ENCODE results near the gene TRAF1. TPM values are rescaled to one million over a fixed set of nuclear protein-coding genes. Genes with fewer than 3 reads are reported as not detected.

TRAF1 gene
- total RNA-seq, 4 donors from 2014 or later, result 1.2 to 14.3 (median 7.1) TPM

GRCh38 chr9:120878188-120879130 is 48.1 kb downstream of the TRAF1 start:
- ATAC-seq, result no peak
- Histone ChIP-seq H3K36me3 (peaks cover 0 to 15% of the 10 kb centered on the region in 2 donors), H3K27ac (peak overlapping the region in 3 of 4 donors; percentile 98 to 100 (median 98)), H3K9me3 (no peaks in the 10 kb centered on the region), H3K4me3 (peak overlapping the region in 1 of 2 donors; percentile 80), H3K27me3 (no peaks in the 10 kb centered on the region), H3K4me1 (peaks cover 0 to 24% (median 11%) of the 10 kb centered on the region in 3 donors)
- no peak for TF ChIP-seq EP300 (IDR thresholded peaks at IDR 0.05)
- no peak for TF ChIP-seq POLR2A (IDR thresholded peaks at IDR 0.05)
- TF ChIP-seq CTCF (IDR thresholded peaks at IDR 0.05), result no peak
- no peak for TF ChIP-seq POLR2AphosphoS5 (IDR thresholded peaks at IDR 0.05)
- WGBS, 2 donors (ENCODE audit: low coverage in 1 of 2), result 62 to 63% methylated on average over 3 to 5 of the region's 8 CpGs

- peak; percentile 71 for ATAC-seq
- H3K4me1 ChIP-seq, result peaks cover 0 to 24% (median 11%) of the 10 kb centered on the region in 3 donors
- TF ChIP-seq CTCF (IDR thresholded peaks at IDR 0.05), result peak in 1 of 4 experiments; percentile 46
- TF ChIP-seq EP300 (IDR thresholded peaks at IDR 0.05), result no peak
- TF ChIP-seq POLR2AphosphoS5 (IDR thresholded peaks at IDR 0.05), result peak; percentile 61
- TF ChIP-seq POLR2A (IDR thresholded peaks at IDR 0.05), result peak in 1 of 2 donors; percentile 45
- 0 to 24% methylated on average over 2 to 3 of the region's 63 CpGs for WGBS, 2 donors (ENCODE audit: low coverage in 1 of 2)
- H3K27ac ChIP-seq, result peak overlapping the region; percentile 98 to 100 (median 98)
- no peaks in the 10 kb centered on the region for H3K9me3 ChIP-seq
- H3K36me3 ChIP-seq, result peaks cover 0 to 25% of the 10 kb centered on the region in 2 donors
- H3K4me3 ChIP-seq, result peak overlapping the region; percentile 80 to 90
- no peaks in the 10 kb centered on the region for H3K27me3 ChIP-seq
Observed at GRCh38 chr9:120877276-120878034, 49.1 kb downstream of the TRAF1 start.

GRCh38 chr9:120876842-120877240 is 49.8 kb downstream of the TRAF1 start, which contains the start of gene PHF19:
Gene PHF19, minus strand, starts transcription at chr9:120877188. Its CDS starts 2,447 bp downstream, at chr9:120874741.
- ATAC-seq, result peak; percentile 46
- no CpG with 5 or more reads among the region's 45 CpGs for WGBS, 2 donors (ENCODE audit: low coverage in 1 of 2)
- H3K4me1 ChIP-seq, result peaks cover 0 to 24% (median 11%) of the 10 kb centered on the region in 3 donors
- peaks cover 0 to 31% of the 10 kb centered on the region in 2 donors for H3K36me3 ChIP-seq
- no peaks in the 10 kb centered on the region for H3K9me3 ChIP-seq
- H3K27me3 ChIP-seq, result no peaks in the 10 kb centered on the region
- peak within 1 kb of the TSS; percentile 98 to 100 (median 98) for H3K27ac ChIP-seq
- peak within 1 kb of the TSS; percentile 80 to 90 for H3K4me3 ChIP-seq
- no peak for TF ChIP-seq CTCF (IDR thresholded peaks at IDR 0.05)

- H3K27ac ChIP-seq, result peak overlapping the region; percentile 98 to 100 (median 98)
- no peaks in the 10 kb centered on the region for H3K9me3 ChIP-seq
- peak; percentile 81 for ATAC-seq
- WGBS, 2 donors (ENCODE audit: low coverage in 1 of 2), result no CpG with 5 or more reads among the region's 65 CpGs
- no peaks in the 10 kb centered on the region for H3K27me3 ChIP-seq
- H3K36me3 ChIP-seq, result peaks cover 0 to 36% of the 10 kb centered on the region in 2 donors
- peak overlapping the region; percentile 80 to 90 for H3K4me3 ChIP-seq
- H3K4me1 ChIP-seq, result peaks cover 0 to 24% (median 11%) of the 10 kb centered on the region in 3 donors
- peak; percentile 25 to 37 for TF ChIP-seq POLR2A (IDR thresholded peaks at IDR 0.05)
- peak; percentile 81 for TF ChIP-seq POLR2AphosphoS5 (IDR thresholded peaks at IDR 0.05)
- TF ChIP-seq CTCF (IDR thresholded peaks at IDR 0.05), result peak in 1 of 4 experiments; percentile 44
- no peak for TF ChIP-seq EP300 (IDR thresholded peaks at IDR 0.05)
Observed at GRCh38 chr9:120875954-120876841, 50.4 kb downstream of the TRAF1 start.
